Suppressor macrophage treated with lipopolysaccharide for 4 hours (primary cell): ENCODE data around the gene TSPAN4.

Experiments
- DNase-seq: peaks from one replicate; pipeline ENCODE4 v3.0.0-alpha.2; 2020

Gene TSPAN4

DNA sequence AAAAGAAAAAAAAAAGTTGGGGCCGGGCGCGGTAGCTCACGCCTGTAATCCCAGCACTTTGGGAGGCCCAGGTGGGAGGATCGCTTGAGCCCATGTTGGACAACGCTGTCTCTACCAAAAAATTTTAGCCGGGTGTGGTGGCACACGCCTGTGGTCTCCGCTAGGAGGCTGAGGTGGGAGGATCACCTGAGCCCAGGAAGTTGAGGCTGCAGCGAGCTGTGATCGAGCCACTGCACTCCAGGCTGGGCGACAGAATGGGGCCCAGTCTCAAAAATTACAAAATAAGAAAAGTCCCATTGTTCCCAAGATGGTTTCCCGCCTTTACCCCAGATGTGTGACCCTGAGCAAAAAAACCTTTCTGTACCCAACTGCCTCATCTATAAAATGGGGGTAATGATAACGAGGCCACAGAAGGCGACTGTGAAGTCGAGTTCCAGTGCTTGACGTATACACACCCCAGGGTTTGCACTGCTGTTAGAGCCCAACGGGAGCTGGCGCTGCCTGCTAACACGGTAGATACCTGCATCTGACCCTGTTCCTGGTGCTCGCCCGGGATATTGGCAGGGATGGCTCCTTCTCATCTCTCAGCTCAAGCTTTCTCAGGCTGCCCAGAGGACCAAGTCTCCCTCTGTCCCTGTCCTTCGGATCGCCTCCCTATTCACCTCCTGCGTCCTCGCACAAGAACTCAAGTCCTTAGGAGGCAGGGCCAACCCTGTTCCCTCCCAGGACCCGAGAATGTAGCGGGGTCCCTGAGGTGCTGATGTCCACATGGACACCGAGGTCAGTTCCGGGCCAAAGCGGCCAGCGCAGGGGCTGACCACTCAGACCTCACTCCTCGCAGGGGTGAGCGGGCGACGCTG is 34.0 kb upstream of the TSPAN4 start:
- DNase-seq, result no peak

DNA sequence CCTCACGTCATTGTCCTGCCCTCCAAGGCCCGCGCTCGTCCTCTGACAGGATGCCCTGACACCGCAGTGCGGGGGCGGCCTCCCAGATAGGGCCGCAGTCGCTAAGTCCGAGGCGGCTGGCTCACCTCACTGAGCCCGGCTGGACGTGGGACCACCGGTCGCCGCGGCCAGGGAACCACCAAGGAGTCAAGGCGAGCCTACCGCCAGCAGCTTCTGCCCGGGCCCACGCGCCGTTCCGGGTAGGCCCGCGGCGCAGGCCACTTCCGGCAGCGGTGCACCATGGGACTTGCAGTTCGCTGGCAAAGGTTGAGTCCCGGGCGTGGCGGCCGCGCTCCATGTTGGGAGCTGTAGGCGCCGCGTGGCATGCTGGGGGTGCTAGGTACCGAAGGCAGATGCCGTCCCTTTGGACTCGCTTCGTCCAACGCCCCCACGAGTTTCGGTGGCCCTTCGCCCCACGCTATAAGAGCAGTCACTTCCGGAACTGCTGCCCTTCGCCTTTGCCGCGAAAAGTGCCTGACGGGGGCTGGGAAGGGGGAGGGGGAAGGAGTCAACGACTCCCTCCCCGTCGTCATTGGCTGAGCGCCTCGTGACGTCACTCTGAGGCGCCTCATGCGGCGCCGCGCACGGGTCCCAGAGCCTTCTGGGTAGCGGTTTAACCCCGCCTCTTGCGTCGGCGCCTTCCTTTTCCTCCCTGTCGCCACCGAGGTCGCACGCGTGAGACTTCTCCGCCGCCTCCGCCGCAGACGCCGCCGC is 33.2 kb upstream of the TSPAN4 start, which contains the start of gene RPLP2:
Gene RPLP2 (plus strand): TSS at position 681 of the 753 bp plus-strand sequence. CDS start 268 bp downstream, outside the sequence.
- peak; percentile 99 for DNase-seq

DNA sequence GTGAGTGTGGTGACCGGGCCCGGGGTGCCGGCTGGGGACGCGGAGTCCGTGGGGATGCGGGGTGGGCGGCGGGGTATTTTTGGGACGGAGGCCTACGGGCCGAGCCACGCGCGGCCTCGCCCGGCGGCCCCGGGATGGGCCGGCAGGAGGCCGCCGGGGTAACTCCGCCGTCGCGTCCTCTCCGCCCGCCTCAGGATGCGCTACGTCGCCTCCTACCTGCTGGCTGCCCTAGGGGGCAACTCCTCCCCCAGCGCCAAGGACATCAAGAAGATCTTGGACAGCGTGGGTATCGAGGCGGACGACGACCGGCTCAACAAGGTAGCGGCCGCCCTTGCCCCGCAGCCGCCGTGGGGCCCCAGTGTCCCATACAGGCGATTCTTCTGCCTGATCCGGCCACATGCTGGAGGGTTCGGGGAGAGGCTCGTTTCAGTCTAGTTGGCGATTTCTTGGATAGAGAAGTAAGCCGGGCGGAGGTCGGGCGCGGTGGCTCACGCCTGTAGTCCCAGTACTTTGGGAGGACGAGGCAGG is 32.5 kb upstream of the TSPAN4 start:
- no peak for DNase-seq

DNA sequence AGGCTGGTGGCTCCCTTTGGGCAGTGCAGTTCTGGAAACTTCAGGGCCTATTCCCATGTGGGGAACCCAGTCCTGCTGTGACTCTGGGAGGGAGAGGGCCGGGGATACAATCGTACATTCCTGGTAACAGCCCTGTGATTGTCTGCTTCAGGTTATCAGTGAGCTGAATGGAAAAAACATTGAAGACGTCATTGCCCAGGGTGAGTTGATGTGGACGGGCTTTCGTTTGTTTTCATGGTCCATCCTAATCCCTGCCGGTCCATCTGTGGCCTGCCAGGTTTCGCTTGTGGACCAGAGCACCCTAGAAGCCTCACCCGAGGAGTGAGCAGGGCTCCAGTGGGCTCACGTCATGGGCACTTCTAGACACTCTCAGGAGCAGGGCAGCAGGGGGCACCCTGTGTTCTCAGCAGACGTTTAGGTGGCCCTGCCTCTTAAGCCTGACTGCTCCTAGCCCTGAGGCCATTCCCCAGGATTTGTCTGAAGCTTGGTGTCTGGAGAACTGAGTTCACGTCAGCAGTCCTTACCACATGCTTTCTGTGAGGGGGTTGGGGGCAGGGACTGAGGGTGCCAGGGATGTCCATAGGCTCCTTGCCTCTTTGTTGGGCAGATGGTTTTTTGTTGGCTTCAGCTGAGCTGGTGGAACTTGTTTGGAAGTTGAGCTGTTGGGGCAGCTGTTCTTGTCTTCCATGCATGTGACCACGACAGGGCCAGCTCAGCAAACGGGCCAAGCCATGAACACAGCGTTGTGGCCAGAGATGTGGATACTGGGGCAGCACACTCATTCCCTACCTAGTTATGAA is 31.0 kb upstream of the TSPAN4 start:
- DNase-seq, result no peak

DNA sequence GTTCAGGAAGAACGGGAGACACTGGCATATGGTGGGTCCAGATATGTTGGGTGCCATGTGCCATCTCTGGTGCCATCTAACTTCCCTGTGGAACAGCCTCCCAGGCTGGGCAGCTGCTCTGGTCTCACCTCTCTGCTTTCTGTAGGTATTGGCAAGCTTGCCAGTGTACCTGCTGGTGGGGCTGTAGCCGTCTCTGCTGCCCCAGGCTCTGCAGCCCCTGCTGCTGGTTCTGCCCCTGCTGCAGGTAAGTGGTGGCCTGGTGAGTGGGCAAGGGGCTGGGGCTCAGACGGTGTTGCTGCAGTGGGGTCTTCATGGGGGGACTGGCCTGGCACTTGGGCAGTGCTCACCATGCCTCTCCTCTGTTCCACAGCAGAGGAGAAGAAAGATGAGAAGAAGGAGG is 30.3 kb upstream of the TSPAN4 start:
- DNase-seq, result no peak

DNA sequence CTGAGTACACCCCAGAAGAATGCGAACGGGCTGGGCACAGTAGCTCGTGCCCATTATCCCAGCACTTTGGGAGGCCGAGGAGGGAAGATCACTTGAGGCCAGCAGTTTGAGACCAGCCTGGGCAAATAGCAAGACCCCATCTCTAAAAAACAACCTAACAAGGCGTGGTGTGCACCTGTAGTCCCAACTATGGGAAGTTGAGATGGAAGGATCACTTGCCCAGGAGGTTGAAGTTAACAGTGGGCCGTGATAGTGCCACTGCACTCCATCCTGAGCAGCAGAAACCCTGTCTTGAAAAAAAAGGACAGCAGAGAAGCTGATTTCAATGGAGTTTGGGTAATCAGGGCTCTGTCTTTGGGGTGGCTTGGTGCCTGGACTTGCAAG is 29.6 kb upstream of the TSPAN4 start:
- no peak for DNase-seq

DNA sequence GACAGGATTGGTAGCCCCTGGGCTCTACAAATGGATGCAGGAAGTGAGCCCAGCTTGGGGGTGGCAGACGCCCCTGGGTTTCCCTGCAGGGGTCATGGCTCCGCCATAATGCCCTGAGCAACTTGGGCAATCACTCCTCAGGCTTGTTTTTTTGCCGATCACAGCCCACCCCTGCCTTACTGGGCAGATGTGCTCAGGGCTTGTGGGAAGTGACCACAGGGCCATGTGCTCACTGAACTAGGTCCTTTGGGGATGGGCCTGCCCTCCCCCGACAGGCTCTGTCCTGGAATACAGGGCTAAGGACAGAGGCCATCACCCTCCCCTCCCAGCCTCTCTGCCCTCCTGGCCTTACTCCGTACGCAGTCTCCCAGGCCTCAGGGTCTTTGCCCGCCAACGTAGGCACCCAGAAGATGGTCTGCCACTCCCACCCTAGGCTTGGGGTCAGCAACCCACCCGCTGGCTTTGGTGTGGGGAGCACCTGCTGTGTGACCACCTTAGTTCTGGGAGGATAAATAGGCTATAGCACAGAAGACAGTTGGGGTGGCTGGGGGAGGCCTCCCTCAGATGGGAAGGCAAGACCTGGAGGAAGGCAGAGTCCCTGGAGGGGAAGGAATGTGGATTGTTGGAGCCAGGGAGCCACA is 29.1 kb upstream of the TSPAN4 start:
- no peak for DNase-seq

DNA sequence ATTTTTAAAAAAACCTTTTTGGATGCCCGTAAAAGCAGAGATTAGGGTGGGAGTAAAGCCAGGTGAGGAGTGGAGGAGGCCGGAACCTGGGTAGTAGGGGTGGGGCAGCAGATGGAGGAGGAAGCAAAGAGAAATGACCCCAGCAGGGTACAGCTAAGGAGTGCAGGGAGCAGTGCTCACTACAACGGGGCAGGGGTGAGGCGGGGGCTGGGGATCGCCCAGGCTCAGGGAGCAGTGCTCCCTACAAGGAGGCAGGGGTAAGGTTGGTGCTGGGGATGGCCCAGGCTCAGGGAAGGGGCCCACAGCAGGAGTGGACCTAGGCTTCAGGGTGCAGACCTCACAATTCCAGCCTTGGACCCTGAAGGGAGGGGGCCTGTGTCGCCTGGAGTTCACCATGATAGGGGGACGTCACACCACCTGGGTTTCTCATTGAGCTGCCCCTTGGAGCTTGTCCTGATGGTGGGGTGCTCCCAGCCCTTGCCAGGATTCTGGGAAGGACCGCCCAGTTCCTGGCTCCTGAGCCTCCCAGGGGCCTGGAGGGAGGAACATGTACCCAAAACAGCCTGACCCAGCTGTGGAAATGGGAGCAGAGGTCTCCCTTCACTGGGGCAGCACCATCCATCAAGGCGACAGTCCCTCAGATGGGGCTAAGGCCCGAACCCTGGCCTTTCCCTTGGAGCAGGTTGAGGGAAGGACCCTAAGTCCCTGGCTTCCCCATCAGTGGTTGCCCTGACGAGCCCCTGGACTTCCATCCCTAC is 26.8 kb upstream of the TSPAN4 start:
- no peak for DNase-seq

DNA sequence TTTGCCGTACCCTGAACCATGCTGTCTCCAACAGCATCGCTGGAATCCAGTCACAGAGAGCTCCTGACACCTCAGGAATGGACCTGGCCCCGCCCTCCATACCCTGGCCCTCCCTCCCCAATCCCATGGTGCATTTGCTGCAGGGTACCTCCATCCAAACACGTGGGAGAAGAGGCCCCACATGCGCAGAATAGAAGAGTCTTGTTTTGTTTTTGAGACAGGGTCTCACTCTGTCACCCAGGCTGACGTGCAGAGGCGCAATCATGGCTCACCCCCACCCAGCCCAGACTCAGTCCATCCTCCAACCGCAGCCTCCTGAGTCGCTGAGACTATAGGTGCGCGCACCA is 26.2 kb upstream of the TSPAN4 start:
- no peak for DNase-seq

DNA sequence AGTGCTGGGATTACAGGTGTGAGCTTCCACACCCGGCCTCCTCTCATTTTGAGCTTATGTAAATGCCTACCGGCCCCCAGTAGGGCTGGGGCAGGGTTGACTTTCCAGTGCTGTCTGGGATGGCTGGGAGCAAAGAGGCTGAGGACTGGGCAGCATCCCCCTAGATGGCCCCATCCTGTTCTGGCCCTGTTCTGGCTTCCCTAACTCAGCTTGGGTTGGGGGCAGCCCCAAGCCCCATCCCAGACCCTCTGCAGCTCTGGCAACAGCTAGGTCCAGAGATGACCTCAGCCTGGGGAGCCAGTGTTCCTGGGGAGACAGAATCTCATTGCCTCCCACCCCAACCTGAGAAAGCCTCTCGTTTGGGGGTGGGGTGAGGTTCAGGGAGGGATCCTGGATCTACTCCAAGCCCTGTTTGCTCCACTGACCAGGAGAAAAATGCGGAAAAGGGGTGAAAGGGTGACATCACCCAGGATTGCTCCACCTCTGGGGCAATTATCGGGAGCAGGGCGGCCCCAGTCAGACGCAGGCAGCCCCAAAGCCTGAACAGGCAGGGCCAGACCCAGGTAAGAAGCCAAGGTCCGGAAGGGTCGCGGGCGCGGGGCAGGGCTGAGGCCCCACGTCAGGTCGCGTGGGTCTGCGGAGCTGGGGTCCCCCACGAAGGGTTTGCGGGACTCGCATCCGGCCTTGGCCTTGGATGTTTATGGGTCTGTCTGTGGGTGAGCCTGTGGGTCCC is 24.1 kb upstream of the TSPAN4 start, which contains the start of gene PNPLA2:
Gene PNPLA2 (plus strand): TSS at position 519 of the 733 bp plus-strand sequence. CDS start 805 bp downstream, outside the sequence.
- no peak for DNase-seq

DNA sequence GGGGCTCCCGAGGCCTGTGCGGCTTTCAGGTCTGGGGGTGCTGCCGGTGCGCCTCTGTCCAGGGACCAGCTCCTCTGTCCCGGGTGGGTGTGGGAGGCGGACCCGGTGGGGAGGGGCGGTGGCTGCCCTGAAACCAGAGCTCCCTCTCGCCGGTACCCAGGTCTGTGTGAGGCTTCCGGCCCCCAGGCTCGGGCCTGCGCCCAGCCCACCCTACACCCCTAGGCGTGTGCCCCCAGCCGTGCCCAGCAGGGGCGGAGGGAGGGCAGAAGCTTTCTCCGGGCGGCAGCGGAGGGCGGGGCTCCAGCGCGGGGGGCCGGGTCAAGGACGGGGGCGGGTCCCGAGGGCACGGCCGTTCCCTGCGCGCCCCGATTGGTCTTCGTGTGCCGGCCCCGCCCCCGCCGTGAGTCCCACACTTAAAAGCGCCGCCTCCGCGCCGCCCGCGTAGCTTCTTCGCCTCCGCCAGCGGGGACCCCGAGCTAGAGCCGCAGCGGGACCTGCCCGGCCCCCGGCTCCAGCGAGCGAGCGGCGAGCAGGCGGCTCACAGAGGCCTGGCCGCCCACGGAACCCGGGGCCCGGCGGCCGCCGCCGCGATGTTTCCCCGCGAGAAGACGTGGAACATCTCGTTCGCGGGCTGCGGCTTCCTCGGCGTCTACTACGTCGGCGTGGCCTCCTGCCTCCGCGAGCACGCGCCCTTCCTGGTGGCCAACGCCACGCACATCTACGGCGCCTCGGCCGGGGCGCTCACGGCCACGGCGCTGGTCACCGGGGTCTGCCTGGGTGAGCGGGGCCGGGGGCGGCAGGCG is 23.3 kb upstream of the TSPAN4 start:
- DNase-seq, result peak; percentile 96

DNA sequence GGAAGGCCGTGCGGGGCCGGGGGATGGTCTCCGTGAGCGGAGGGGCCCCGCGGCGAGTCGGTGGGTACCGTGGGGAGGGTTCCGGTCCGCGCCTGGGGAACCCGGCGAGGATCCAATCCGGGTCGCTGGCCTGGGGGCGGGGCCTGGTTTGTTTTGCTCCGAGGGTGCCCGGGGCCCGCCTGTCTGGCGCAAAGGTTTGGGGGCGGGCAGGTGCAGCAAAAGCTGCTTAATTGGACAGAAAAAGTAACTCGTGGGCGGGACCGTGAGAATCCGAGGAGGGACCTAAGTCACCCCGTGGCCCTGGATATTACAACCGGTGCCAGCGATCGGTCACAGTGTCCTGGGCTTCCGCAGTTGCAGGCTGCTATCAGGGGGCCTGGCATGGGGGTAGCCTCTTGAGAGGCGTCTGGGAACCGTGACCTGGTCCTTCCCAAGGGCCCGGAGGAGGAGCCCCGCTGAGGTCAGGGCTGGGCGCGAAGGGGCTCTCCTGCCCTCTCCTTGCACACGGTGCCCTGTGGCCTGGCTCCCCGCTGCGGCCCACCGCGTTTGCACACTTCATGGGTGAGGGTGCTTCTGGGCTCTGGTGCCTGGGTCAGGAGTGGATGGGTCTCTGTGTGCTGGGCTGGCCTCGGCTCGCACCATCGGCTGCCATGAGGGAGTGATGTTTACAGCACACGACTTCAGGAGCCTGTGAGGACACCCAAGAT is 22.6 kb upstream of the TSPAN4 start:
- peak; percentile 70 for DNase-seq

DNA sequence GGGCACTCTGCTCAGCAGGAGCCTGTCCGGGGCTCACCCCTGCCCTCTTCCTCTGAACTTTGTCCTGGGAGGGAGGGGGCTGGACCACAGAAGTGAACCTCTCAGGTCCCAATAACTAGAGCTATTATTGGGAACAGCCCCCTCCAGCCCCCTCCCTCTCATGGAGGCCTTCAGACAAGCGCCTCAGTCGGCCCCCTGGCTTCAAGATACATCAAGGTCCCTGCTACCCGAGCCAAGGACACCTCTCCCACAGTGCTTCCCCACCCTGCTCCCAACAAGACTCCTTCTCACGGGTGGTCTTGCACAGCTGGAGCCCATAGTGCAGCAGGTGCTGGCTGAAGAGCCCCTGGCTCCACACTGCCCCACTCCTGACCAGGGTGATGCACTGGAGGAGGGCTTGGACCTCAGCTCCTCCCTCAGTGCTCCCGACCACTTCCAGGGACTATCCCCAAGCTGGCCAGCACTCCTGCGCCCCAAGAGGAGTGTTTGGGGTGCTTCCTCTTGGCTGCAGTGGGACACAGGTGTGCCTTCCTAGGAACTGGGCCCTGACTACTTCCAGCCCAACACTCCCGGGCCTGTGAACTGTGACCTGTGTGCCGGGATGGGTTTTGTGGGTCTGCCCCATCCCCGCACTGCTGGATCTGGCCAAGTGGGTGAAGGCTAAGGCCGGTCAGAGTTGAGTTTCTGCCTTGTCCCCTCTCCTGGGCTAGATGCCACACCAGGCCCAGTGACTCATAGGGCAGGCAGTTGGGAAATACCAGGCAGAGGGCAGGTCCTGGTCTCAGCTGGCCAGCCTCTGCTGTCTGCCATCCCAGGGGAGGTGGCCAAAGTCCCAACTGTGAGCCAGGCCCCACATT is 21.8 kb upstream of the TSPAN4 start:
- DNase-seq, result peak; percentile 88

DNA sequence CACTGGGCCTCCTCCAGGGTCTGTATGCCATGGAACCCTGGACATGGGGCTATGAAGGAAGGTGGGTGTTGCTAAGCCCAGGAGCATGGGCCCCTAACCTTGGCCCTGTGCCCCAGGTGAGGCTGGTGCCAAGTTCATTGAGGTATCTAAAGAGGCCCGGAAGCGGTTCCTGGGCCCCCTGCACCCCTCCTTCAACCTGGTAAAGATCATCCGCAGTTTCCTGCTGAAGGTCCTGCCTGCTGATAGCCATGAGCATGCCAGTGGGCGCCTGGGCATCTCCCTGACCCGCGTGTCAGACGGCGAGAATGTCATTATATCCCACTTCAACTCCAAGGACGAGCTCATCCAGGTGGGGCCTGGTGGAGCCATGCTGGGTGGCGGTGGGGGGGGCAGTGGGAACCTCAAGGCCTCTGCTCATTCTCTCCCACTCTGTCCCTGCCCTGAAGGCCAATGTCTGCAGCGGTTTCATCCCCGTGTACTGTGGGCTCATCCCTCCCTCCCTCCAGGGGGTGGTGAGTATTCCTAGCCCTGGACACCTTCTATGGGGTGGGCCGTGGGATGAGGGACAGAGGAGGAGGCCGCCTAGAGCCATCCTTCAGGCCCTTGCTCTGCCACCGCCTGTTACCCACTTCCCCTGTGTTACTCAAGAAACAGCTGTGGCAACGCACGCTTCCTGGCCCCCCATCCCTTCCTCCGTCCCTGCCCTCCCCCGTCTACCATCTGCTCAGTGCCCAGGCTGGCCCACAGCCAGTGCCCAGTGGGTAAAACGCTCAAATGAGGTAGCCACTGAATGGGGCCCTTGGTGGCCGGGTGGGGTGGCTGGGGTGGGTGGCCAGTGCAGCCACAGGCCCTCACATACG is 20.9 kb upstream of the TSPAN4 start:
- peak; percentile 61 for DNase-seq

DNA sequence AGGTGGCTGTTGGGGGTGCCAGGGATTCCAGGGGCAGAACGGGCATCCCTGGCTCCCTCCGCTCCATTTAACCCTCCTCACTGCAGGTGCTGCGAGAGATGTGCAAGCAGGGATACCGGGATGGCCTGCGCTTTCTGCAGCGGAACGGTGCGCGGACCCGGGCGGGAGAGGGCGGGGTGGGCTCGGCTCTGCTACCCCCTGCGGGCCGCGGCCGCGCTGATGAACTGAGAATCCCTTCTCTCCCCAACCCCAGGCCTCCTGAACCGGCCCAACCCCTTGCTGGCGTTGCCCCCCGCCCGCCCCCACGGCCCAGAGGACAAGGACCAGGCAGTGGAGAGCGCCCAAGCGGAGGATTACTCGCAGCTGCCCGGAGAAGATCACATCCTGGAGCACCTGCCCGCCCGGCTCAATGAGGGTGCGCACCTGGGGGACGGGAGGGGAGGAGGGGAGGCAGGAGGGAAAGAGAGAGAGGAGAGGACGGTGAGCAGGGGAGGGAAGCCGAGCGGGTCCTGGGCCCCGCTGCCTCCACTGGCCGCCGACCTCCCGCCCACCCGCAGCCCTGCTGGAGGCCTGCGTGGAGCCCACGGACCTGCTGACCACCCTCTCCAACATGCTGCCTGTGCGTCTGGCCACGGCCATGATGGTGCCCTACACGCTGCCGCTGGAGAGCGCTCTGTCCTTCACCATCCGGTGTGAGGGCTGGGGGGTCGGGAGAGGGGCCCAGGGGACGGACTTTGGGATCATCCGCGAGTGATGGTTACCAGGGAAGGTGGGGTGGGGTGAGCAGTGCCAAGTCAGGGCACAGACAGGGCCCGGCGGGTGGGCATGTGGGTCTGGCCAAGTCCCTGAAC is 19.0 kb upstream of the TSPAN4 start:
- no peak for DNase-seq

DNA sequence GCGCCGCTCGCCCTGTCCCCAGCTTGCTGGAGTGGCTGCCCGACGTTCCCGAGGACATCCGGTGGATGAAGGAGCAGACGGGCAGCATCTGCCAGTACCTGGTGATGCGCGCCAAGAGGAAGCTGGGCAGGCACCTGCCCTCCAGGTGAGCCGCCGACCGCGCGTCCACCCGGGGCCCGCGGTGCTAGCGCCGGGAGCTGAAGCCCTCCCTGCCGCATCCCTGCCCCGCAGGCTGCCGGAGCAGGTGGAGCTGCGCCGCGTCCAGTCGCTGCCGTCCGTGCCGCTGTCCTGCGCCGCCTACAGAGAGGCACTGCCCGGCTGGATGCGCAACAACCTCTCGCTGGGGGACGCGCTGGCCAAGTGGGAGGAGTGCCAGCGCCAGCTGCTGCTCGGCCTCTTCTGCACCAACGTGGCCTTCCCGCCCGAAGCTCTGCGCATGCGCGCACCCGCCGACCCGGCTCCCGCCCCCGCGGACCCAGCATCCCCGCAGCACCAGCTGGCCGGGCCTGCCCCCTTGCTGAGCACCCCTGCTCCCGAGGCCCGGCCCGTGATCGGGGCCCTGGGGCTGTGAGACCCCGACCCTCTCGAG is 18.3 kb upstream of the TSPAN4 start:
- no peak for DNase-seq
